Left kidney (tissue), 2 donors: ENCODE results near the gene RNF181. TPM values are rescaled to one million over a fixed set of nuclear protein-coding genes. Genes with fewer than 3 reads are reported as not detected.
"Not testable (repeated sequence)": the region's sequence is repeated elsewhere in the genome, so short reads cannot be mapped to it uniquely, and the experiment has no call there.

ENCODE experiments used
- DNase-seq: peaks from one replicate; pipeline ENCODE4 v3.0.0-alpha.2; 2013
- polyA plus RNA-seq: library from polyadenylated mRNA; unstranded; fragments of 120-200 nt; gene quantifications from one replicate; pipeline ENCODE4 v1.2.1, GENCODE V29; 2013; ENCODE audit not compliant: insufficient read length

Gene RNF181
- polyA plus RNA-seq, 1 donor, result 121 TPM

GRCh38 chr2:85613717-85614515 lies 18.4 kb downstream of the RNF181 start:
- no peak for DNase-seq

- DNase-seq, result not testable (repeated sequence)
Measured at GRCh38 chr2:85614757-85615156, 19.2 kb downstream of the RNF181 start.

- DNase-seq, result no peak
Measured at GRCh38 chr2:85615413-85615728, 19.8 kb downstream of the RNF181 start.

GRCh38 chr2:85617723-85618122 lies 22.2 kb downstream of the RNF181 start:
- DNase-seq, result not testable (repeated sequence)

- no peak for DNase-seq
Measured at GRCh38 chr2:85619617-85620016, 24.1 kb downstream of the RNF181 start.

GRCh38 chr2:85621338-85621737 lies 25.8 kb downstream of the RNF181 start:
- DNase-seq, result no peak

- DNase-seq, result no peak
Measured at GRCh38 chr2:85623991-85624390, 28.4 kb downstream of the RNF181 start.

- DNase-seq, result no peak
Measured at GRCh38 chr2:85628658-85629057, 33.1 kb downstream of the RNF181 start.

- DNase-seq, result no peak
Measured at GRCh38 chr2:85631316-85631715, 35.8 kb downstream of the RNF181 start.

- no peak for DNase-seq
Measured at GRCh38 chr2:85635011-85635410, 39.5 kb downstream of the RNF181 start.

- no peak for DNase-seq
Measured at GRCh38 chr2:85635636-85636035, 40.1 kb downstream of the RNF181 start.

- no peak for DNase-seq
Measured at GRCh38 chr2:85642725-85643124, 47.2 kb downstream of the RNF181 start.

GRCh38 chr2:85644909-85645308 lies 49.4 kb downstream of the RNF181 start:
- DNase-seq, result no peak

- no peak for DNase-seq
Measured at GRCh38 chr2:85646166-85646565, 50.6 kb downstream of the RNF181 start.

Other genes with a start within 250 kb of the RNF181 start
- gene RETSAT, start 241.2 kb upstream of the RNF181 start, polyA plus RNA-seq, result 26.7 TPM
- 37.2 TPM for gene ELMOD3, start 241.0 kb upstream of the RNF181 start, polyA plus RNA-seq
- gene CAPG, start 185.4 kb upstream of the RNF181 start, polyA plus RNA-seq, result 81.7 TPM
- 1.3 TPM for gene SH2D6, start 177.0 kb upstream of the RNF181 start, polyA plus RNA-seq
- gene MAT2A, start 56.6 kb upstream of the RNF181 start, polyA plus RNA-seq, result 467 TPM
- gene GGCX, start 34.3 kb upstream of the RNF181 start, polyA plus RNA-seq, result 41.2 TPM
- 89.3 TPM for gene VAMP8, start 18.2 kb upstream of the RNF181 start, polyA plus RNA-seq
- gene VAMP5, start 11.3 kb upstream of the RNF181 start, polyA plus RNA-seq, result 33.8 TPM
- gene TMEM150A, start 7.0 kb downstream of the RNF181 start, polyA plus RNA-seq, result 36.2 TPM
- 75.9 TPM for gene C2orf68, start 16.3 kb downstream of the RNF181 start, polyA plus RNA-seq
- gene USP39, start 20.4 kb downstream of the RNF181 start, polyA plus RNA-seq, result 74.8 TPM
- gene SFTPB, start 72.5 kb downstream of the RNF181 start, polyA plus RNA-seq, result 0.18 TPM
- 0.27 TPM for gene GNLY, start 98.6 kb downstream of the RNF181 start, polyA plus RNA-seq
- 10.3 TPM for gene ATOH8, start 158.2 kb downstream of the RNF181 start, polyA plus RNA-seq